ENCODE measurements around the gene F11R. TPM values are rescaled to one million over a fixed set of nuclear protein-coding genes. Genes with fewer than 3 reads are reported as not detected.

F11R gene
- total and polyA plus RNA-seq, 2 of the 4 experiments (the other 2 are of a cell fraction), result 0.79 to 2.2 TPM

DNA sequence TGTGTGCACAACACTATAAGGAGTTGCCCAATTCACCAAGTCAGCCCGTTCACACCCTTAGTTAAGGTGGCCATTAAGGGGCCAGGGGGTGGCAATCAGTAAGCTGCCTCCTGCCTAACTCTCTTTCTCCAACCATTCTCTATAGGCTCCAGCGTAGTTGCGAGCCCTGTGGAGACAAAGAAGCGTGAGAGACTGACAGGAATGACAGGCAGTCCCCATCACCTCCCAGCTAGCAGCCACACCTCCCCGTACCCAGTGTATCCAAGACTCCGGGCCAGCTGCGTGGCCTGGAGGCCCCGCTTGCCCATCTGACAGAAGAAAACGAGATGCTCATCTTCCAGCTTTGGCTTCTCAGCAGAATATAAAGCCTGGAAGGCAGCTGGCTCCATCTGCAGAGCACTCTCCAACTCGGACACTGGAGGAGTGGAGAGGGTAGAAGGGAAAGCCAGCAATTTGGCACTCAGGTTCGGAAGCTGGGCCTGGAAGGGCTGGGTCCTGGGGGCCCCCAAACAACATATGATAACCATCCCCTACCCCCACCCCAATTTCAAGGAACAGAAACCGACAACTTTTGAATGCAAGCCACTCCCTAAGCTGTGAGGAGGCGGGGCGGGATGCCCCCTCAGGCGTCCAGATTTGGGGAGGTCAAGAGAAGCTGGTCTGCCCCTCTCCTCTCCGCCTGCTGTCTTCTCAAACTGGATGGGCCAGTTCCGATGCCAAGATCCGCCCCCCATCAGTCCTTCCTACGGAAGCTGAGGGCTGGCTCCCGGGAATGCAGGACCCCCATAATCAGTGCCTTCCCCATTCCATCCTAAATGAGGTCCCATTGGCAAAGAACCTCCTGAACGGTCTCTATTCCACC is 16.9 kb upstream of the F11R start:
- Histone ChIP-seq H3K79me1 (ENCODE audit: low read depth in 1 of 2, low read length in 2 of 2) (peaks cover 5 to 15% of the 10 kb centered on the region in 2 experiments; a peak in 2 of 4 replicates), H3K4me1 (ENCODE audit: control insufficient read depth, insufficient read depth, low read length) (no peaks in the 10 kb centered on the region), H3K9me3 (ENCODE audit: control insufficient read depth, insufficient read depth, low read length) (no peaks in the 10 kb centered on the region), H2BK120ac (ENCODE audit: low read depth, low read length) (no peak overlapping the region), H2BK5ac (ENCODE audit: low read depth, low read length, poor library complexity, severe bottlenecking) (no peak overlapping the region), H2AK9ac (replicated peaks; ENCODE audit: low read depth, low read length, poor library complexity) (no peak overlapping the region), H3K27me3 (ENCODE audit: control insufficient read depth, insufficient read depth, low read length) (no peaks in the 10 kb centered on the region), H3K18ac (ENCODE audit: low read depth, low read length) (no peak overlapping the region), H3K4me2 (ENCODE audit: low read depth, low read length) (no peak overlapping the region), H4K5ac (ENCODE audit: low read depth, low read length) (no peak overlapping the region), H3K27ac (ENCODE audit: insufficient read depth, low read length) (no peak overlapping the region), H3K4ac (ENCODE audit: low read depth, low read length) (no peak overlapping the region), H3K9me1 (ENCODE audit: insufficient read depth, low read length) (no peaks in the 10 kb centered on the region), H2BK20ac (ENCODE audit: low read depth, low read length) (no peak overlapping the region), H3K23ac (ENCODE audit: low read depth, low read length) (no peak overlapping the region), H4K20me1 (ENCODE audit: insufficient read depth, low read length) (no peaks in the 10 kb centered on the region; the same call in 1 of the 2 replicates), H4K91ac (ENCODE audit: insufficient read depth, low read depth, low read length) (no peak overlapping the region), H2AFZ (replicated peaks; ENCODE audit: low read length, poor library complexity) (no peak overlapping the region), H2BK15ac (ENCODE audit: low read depth, low read length) (no peak overlapping the region), H3K9ac (ENCODE audit: low read depth, low read length) (no peak overlapping the region), H3K56ac (ENCODE audit: extremely low read depth, insufficient read depth, low read length) (no peak overlapping the region), H2AK5ac (ENCODE audit: low read depth, low read length) (no peak overlapping the region), H3K14ac (replicated peaks; ENCODE audit: low read depth, low read length) (no peak overlapping the region), H4K8ac (ENCODE audit: low read depth in 2 of 2, low read length in 2 of 2) (no peak overlapping the region), H3K36me3 (ENCODE audit: control insufficient read depth, insufficient read depth, low read length) (peaks cover 42% of the 10 kb centered on the region), H3K4me3 (ENCODE audit: insufficient read depth, low read depth, low read length) (no peak overlapping the region)
- ChIA-PET POLR2A (ENCODE audit: unreplicated experiment) (no interaction called here), CTCF (no interaction called here)
- dilution Hi-C loops (cut with HindIII; ENCODE audit: low sequenced_read_pairs, unreplicated experiment) (no loop called here), in situ Hi-C loops (cut with MboI; ENCODE audit: low sequenced_read_pairs) (no loop called here), intact Hi-C loops (cut with micrococcal nuclease) (no loop called here)
- 62% methylated on average over 4 of the region's 21 CpGs; no CpG with 5 or more reads in 1 of the 2 experiments for WGBS, 2 experiments (ENCODE audit: extremely low coverage in 2 of 2, insufficient read length in 1 of 2)
- no TSS peak for BruUV-seq (replicated peaks)
- no peak for DNase-seq
- no peak for ATAC-seq (ENCODE audit: low read depth)
- no peak for TF ChIP-seq RFX5 (IDR thresholded peaks at IDR 0.05; ENCODE audit: low read depth, low read length)
- TF ChIP-seq, protein P1, sequence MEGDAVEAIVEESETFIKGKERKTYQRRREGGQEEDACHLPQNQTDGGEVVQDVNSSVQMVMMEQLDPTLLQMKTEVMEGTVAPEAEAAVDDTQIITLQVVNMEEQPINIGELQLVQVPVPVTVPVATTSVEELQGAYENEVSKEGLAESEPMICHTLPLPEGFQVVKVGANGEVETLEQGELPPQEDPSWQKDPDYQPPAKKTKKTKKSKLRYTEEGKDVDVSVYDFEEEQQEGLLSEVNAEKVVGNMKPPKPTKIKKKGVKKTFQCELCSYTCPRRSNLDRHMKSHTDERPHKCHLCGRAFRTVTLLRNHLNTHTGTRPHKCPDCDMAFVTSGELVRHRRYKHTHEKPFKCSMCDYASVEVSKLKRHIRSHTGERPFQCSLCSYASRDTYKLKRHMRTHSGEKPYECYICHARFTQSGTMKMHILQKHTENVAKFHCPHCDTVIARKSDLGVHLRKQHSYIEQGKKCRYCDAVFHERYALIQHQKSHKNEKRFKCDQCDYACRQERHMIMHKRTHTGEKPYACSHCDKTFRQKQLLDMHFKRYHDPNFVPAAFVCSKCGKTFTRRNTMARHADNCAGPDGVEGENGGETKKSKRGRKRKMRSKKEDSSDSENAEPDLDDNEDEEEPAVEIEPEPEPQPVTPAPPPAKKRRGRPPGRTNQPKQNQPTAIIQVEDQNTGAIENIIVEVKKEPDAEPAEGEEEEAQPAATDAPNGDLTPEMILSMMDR (conservative IDR thresholded peaks at IDR 0.05; ENCODE audit: low read depth, low read length), result no peak
- TF ChIP-seq MAZ (IDR thresholded peaks at IDR 0.05; ENCODE audit: borderline replicate concordance, low read depth, low read length), result no peak
- TF ChIP-seq NFE2L2 (IDR thresholded peaks at IDR 0.05; ENCODE audit: low read depth, low read length), result no peak
- no peak for TF ChIP-seq SMC3 (IDR thresholded peaks at IDR 0.05; ENCODE audit: low read depth, low read length)
- no peak for TF ChIP-seq CEBPB (IDR thresholded peaks at IDR 0.05; ENCODE audit: low read depth, low read length)
- TF ChIP-seq MXI1 (IDR thresholded peaks at IDR 0.05; ENCODE audit: borderline replicate concordance, low read depth, low read length), result no peak
- TF ChIP-seq, protein P2, sequence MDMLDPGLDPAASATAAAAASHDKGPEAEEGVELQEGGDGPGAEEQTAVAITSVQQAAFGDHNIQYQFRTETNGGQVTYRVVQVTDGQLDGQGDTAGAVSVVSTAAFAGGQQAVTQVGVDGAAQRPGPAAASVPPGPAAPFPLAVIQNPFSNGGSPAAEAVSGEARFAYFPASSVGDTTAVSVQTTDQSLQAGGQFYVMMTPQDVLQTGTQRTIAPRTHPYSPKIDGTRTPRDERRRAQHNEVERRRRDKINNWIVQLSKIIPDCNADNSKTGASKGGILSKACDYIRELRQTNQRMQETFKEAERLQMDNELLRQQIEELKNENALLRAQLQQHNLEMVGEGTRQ (IDR thresholded peaks at IDR 0.05; ENCODE audit: low read depth, low read length), result no peak
- no peak for TF ChIP-seq RCOR1 (IDR thresholded peaks at IDR 0.05; ENCODE audit: insufficient replicate concordance, low read length)
- TF ChIP-seq FOS (IDR thresholded peaks at IDR 0.05; ENCODE audit: low read depth, low read length), result no peak
- TF ChIP-seq MAFK (IDR thresholded peaks at IDR 0.05; ENCODE audit: low read depth, low read length), result no peak
- TF ChIP-seq CHD1 (IDR thresholded peaks at IDR 0.05; ENCODE audit: low read depth, low read length), result no peak
- no peak for TF ChIP-seq BHLHE40 (IDR thresholded peaks at IDR 0.05; ENCODE audit: low read depth, low read length)
- TF ChIP-seq POLR2A (IDR thresholded peaks at IDR 0.05; ENCODE audit: low read depth, low read length), result no peak
- TF ChIP-seq RAD21 (IDR thresholded peaks at IDR 0.05; ENCODE audit: low read length), result no peak

All from IMR-90 (cell line).